AML-193 (cell line): Measurements from ENCODE around the gene PCSK7.

ENCODE experiments used
- DNase-seq, 2 experiments: peaks; one replicate each; lab custom pipeline; 2025; lab: John Stamatoyannopoulos, UW

Gene PCSK7

DNA sequence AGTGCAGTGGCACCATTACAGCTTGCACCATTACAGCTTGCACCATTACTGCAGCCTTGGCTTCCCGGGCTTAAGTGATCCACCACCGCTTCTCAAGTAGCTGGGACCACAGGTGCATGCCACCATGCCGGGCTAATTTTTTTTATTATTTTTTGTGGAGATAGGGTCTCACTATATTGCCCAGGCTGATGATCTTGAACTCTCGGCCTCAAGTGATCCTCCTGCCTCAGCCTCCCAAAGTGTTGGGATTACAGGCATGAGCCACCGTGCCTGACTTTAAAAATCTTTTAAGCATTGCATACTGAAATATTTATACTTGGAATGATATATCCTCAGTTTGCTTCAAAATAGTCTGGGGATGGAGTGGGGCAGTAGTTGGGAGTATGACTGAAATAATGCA, 77.4 kb downstream of the PCSK7 start:
- no peak for DNase-seq
